GM18502 (cell line): Measurements from ENCODE around the gene SART3.
"Not testable (repeated sequence)": the region's sequence is repeated elsewhere in the genome, so short reads cannot be mapped to it uniquely, and the experiment has no call there.

ENCODE experiments used
- ATAC-seq: cut with Tn5 transposase; IDR thresholded peaks from one replicate; pipeline ENCODE4 v1.9.1; 2021; ENCODE audit warnings: mild to moderate bottlenecking; ENCODE audit not compliant: unreplicated experiment, poor library complexity

The SART3 gene

DNA sequence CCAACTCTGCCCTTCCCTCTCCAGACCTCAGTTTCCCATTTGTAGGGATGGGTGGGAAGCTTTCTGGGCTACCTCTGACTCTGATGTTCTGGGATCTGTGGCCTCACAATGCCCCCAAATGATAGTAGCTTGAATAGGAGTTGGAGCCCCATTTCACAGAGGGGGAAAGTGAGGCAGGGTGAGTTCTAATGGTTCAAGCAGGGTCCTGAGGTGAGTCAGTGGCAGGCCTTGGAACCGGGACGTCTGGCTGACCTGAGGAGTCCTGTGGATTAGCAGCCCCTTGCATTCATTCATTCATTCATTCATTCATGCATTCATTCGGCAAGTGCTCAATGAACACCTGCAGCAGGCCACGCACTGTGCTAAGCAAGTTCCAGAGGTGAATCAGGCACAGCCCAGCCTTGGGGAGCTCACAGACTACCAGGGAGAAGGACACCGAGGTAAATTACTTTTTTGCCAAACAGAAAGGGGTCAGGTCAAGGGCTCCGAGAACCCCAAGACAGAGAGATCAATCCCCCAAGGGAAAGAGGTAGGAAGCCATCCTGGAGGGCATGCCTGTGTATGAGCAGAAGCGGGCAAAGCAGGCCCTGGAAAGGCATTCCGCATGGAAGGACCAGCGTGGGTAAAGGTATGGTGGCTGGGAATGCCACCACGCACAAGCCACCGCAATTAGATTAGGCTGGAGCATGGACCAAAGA lies 37.7 kb upstream of the SART3 start:
- ATAC-seq = no peak

DNA sequence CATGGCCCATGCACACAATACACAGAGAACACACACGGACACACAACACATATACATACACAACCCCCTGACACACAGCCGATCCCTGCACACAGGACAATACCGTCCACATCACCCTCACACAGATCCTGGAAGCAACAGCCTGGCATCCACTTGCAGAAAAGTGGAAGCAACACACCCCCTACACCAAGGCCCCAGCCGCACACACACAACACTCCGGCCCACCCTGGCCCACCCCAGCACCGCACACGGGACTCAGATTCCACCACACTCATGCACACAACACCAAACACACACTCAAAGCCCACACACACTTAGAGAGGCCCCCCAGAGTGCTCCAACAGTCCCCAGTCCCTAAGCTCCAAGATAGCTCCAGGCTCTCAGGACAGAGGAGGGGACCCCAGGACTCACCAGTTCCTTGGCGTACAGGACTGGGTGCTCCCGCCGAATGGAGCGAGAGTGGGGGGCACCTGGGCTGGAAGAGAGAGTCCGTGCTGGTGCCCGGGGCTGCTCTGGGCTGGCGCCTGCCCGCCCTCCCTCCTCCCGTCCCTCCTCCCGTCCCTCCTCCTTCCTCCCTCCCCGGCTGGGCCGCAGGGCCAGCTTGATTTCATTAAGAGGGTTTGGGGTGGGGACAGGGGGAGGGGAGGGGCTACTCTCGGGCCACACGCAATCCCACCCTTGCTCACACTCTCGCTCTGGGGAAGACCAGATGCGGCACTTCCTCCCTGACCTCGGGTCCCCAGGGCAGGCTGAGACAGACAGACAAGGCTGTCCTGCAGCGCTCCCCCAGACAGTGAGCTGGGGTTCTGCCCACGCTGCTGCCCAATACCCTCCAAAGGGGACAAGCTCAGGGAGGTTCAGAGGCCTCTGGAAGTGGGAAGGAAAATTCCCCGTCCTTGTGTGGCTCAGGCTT lies 36.8 kb upstream of the SART3 start, which contains the start of gene TMEM119:
Gene TMEM119, minus strand, starts transcription at position 526 of the 913 bp plus-strand sequence. CDS start 5,701 bp downstream, outside the sequence.
- ATAC-seq = no peak

DNA sequence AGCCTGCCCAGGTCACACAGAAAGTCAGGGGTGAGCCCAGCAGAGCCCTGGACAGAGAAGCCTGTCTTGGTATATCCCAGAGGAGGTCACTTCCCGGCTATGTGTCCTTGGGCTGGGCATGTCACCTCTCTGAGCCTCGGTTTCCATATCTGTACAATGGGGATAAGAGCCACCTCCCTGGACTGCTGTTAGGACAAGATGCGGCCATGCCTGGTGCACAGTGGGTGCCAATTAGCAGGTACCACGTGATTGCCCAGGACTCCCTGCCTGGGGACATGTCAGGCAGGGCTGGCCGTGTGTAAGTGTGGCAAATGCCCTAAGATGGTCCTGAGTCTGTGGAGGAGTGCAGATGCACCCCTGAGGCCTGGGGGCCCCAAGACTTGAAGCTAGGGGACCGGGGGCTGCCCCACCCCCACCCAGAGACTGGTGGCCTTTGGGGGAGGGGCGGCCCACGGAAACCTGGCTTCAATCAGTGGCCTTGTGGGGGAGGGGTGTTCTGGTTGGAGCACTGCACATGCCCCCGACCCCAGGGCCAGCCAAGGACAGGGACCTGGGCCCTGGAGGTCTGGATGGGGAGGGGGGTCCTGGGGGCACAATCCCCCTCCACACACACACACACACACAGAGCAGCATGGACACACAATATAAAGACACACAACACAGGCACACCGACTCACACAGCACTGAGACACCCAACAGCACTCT lies 36.0 kb upstream of the SART3 start:
- no peak for ATAC-seq

DNA sequence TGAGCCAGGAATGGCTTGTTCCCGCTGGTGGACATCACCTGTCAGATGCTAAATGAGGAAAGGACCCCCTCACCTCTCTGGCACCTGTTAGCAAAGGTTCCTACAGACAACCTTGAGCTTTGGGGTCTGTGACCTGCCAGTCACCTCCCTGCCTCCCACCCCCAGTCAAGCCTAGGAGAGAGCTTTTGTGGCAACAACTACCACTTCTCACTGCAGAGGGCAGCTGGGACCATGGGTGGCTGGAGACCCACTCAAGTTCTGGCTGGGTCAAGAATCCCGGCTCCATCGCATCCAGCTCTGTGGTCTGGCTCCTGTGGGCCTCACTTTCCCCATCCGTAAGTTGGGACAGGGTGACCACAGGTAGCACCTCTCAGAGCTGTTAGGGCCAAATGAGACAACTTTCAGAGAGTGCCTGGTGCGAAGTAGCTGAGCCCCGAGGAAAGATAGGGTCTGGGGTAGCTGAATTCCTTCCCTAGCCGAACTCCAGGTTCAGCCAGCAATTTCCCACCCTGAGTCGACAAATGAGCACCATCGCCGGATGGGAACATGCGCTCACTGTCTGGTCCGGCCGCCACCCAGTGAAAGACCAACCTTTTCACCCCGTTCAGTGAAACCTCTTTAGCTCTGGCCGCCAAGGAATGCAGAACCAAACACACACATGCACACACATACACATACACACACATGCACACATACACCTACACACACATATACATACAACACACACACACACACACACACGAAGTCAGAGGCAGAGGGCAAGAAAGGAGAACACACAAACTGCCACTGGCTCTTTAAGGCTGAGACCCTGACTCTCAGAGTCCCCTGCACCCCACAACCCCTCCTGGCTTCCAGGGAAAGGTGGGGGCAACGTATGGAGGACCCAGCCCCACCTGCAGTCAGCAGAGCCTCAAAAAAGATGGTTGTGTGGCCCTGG lies 35.0 kb upstream of the SART3 start:
- no peak for ATAC-seq

DNA sequence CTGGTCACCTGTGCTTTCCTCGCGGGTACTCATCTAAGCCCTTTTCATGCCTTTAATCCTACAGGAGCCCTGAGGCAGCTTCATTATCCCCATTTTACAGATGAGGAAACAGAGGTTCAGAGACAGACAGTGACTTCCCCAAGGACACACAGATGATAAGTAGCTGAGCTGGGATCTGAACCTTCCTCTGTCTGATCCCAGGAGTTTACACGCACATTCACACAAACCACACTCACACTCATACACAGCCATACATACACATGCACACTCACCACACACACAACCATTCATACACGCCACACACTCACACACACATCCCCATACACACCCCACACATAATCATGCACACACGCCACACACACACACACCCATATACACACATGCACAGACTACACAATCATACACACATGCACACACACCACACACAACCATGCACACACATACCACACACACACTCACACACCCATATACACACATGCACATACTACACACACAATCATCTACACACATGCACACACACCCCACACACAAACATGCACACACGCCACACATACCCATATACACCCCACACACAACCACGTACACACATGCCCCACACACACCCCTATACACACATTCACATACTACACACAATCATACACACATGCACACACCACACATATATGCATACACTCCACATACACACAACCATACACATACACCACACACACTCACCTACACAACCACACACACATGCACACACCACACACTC lies 34.2 kb upstream of the SART3 start:
- ATAC-seq = no peak

DNA sequence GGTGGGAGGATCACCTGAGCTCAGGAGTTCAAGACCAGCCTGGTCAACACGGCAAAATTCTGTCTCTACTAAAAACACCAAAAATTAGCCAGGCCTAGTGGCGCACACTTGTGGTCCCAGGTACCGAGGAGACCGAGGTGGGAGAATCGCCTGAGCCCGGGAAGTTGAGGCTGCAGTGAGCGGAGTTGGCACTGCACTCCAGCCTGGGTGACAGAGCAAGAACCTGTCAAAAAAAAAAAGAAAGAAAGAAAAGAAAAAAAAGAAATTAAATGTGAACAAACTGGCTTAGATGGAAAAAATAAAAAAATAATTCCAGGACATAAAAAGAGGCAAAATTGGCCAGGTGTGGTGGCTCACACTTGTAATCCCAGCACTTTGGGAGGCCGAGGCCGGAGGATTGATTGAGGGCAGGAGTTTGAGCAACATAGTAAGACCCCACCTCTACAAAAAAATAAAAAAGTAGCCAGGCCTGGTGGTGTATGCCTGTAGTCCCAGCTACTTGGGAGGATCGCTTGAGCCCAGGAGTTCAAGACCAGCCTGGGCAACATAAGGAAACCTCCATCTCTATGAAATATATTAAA lies 33.4 kb upstream of the SART3 start:
- no peak for ATAC-seq

DNA sequence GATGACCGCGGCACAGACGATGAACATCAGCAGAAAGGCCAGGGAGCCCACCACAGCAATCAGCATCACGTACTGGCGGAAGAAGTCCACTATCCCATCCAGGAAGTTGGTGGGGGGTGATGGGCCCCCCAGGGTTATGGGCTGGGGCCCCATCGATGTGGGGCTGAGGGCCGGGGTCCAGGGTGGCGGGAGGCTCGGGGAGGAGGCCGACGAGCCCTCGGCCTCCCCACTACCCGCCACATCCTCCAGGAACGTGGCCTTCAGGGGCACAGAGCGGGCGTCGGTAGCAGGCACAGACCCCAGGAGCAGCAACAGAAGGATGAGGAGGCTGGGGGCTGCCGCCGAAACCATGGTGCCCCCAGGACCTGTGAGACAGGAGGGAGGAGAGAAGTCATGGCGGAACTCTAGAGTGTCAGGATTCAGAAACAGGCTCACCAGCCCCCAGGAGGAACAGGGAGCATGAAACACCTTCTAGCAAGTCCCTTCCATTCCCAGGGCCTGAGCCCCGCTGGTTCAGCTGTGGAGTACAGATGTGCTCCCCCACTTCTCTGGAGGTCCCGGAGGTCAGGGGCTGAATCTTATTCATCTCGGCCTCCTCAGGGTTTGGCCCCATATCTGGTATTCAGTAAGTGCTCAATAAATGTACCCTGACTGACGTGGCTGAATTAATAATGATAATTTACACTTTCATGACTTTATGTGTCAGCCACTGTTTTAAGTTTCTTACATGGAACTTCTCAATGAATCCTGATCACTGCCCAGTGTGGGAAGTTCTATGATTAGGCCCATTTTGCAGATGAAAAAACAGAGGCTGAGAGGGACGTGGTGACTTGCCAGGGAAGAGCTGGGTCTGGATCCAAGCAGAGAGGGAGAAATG lies 31.3 kb upstream of the SART3 start:
- ATAC-seq = no peak

DNA sequence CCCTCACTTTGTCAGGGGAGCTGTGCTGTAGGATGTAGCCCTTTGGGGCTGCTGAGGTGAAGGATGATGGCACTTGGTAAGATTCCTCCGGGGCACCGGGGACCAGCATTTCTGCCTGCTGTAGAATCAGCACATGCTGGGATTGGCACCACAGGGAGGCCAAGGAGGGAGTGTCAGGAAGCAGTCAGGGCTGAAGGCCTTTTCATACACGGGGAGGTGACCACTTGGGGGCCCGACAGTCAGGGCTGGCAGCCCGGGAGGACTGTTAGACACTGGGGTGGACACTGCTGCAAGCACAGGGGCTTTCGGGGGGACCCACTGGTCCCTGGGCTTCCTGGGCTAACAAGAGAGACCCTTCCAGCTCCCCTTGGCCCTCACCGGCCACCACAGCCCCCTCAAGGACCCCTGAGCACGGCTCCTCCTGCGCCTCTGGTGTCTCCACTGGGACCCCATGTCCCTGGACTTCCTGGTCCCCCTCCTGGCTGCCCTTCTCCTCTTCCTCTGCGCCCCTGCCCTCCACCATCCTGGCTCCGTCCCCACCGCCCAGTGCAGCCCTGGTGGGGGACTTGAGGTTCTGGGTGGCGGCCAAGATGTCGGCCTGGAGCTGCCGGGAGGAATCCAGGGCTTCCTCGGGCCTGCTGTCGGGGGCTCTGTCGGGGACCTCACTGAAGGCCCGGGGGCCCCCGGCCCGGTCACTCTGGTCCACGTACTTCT lies 30.5 kb upstream of the SART3 start:
- ATAC-seq = no peak

DNA sequence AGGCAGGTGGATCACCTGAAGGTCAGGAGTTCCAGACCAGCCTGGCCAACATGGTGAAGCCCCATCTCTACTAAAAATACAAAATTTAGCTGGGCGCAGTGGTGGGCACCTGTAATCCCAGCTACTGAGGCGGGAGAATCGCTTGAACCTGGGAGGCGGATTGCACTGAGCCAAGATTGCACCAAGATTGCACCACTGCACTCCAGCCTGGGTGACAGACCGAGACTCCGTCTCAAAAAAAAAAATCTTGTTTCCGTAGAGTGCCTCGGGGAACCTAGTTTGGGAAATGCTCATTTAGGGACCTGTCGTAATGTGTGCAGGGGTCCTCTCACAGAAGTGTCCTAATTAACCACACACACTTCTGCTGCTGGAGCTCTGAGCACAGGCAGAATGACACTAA lies 29.5 kb upstream of the SART3 start:
- not testable (repeated sequence) for ATAC-seq

DNA sequence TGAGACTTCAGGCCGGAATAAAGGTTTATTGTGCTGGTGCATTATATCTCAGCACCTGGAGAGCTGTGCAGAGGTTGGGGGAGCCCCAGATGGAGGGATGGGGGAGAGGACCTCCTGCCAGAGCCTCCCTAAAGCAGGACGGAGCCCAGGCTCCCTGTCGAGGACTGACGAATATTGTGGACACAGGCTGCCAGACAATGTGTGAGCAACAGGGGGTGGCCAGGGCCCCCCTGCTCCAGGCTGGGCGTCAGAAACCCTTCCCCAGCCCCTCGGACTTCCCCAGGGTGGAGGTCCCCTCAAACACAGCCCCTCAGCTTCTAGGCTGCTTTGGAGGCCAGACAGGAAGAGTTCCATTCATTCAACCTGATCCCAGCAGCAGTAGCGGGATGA lies 28.9 kb upstream of the SART3 start:
- no peak for ATAC-seq

DNA sequence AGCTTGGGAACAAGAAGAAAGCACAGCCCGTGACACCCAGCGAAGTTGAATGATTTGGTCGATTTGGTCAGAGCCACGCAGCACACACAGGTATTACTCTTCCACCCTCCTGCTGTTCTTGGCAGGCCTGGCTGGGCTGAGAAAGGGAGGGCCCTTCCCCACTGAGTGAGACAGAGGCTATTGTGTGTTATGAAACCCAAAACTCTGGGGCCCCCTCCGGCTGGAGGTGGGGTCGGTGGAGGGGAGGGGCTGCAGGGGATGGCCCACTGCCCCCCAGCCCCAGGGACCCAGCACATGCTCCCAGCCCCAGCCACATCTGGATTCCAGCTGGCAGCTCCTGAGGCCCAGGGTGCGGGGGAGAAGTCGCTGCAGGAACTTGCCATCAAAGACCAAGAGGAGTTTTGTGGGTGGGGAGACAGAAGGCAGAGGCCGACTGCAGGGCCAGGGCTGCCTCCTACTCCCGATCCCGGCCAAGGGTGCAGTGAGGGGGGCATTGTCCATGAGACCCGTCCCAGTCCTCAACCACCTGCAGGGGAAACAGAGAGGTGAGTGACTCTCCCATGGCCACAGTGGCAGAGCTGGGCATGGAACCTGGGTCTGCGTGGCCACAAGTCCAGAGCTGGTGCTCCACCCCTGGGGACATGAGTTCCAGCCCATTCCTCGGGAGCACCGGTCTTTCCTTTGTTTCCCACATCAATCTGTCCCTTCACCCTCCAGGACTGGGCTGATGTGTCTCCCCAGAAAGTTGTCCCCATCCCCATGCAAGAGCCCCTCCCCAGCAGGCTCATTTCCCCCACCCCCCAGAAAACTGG lies 28.3 kb upstream of the SART3 start:
- no peak for ATAC-seq

DNA sequence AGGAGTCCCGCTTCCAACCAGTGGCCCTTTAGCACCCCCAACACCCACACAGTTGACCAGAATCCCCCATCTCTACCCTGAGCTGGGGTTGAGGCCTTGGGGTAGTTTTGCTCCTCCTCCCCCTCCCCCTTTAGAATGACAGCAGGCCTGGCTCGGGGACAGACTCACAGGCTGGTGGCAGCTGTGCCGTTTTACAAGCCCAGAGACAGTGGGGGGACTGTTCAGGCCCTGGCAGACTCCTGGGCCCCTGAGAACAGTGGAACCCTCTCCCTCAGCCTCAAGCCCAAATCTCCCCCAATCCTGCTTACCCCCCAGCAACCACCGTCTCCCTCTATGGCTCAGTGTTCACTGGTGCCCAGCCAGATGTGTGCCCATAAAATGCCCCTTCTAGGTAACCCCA lies 26.9 kb upstream of the SART3 start:
- no peak for ATAC-seq

DNA sequence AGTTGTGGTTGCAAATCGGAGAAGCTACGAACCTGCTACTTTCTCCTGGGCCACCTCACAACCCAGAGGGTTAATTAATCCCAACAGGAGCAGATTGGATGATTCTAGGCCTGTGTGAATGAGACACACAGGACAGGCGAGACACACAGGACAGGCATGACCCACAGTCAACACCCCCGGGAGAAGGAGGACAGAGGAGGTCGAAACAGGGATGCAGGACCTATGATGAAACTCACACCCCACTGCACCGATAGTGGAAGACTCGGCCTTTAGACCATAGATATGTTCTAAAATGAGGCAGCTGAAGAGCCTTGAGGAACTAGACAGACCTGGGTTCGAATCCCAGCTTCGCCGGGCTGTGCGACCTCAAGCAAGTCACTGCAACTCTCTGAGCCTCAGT lies 25.3 kb upstream of the SART3 start:
- no peak for ATAC-seq

DNA sequence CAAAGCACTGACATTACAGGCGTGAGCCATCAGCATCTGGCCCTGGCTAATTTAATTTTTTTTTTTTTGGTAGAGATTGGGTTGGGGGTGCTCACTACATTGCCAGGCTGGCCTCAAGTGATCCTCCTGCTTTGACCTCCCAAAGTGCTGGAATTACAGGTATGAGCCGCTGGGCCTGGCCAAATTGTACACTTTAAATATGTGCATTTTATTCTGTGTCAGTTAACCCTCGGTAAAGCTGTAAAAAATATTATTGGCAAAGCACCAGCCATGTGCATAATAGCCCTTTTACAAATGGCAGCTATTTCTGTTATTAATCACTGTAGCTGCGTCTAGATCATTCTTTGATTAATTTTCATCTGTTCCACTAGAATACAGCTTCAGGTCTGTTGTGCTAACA lies 24.9 kb upstream of the SART3 start:
- ATAC-seq = no peak

DNA sequence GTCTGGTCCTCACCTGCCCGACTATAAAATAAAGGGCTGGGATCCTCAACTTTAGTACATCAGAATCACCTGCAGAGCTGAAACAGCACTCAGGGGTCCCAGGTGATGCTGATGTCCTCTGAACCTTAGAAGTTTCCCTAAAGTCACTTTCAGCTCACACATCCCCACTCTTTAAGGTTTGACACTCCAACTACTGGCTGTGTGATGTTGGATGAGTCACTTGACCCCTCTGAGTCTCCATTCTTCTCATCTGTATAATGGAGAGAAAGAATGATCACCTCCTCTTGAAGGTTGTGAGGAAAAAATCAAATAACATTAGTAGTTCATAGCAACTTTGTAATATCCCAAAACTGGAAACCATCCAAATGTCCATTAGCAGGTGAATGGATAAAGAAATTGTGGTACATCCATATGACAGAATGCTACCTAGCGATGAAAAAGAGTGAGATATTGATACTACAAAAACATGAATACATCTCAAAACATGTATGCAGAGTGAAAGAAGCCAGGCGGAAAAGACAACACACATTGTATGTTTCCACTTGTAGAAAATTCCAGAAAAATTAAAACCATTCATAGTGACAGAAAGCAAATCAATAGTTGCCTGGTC lies 23.6 kb upstream of the SART3 start:
- ATAC-seq = no peak

DNA sequence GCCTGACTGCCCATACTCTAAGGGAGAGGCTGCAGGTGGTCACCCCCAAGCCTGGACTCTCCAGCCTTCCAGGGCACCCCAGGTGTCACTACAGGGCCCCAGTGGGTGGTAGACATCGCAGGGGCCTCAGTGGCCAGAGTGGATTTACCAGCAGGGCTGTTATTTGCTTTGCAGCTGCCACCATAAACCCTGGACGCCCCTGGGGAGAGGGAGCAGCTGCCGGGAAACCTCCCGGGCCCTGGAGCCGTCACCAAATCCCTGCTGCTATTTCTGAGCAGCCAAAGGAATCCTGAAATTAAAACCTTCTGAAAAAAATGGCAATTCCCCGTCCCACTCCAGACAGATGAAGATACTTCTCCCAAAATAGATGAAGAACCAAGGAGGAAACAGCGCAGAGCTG lies 23.0 kb upstream of the SART3 start:
- ATAC-seq = no peak
